WTC11 (cell line): Measurements from ENCODE around the gene FAM20A.
"Not testable (repeated sequence)": the region's sequence is repeated elsewhere in the genome, so short reads cannot be mapped to it uniquely, and the experiment has no call there.

Source experiments
- CREM ChIP-seq: sonication (generic); formaldehyde crosslinking; IDR thresholded peaks from 2 replicates; pipeline ENCODE4 v1.8.1; 2022; ENCODE audit warnings: mild to moderate bottlenecking, missing genetic modification reagents, moderate library complexity
- CTCF ChIP-seq: fragments of 200-600 bp; IDR thresholded peaks from 2 replicates; pipeline ENCODE4 v1.8.0; 2022; ENCODE audit warnings: antibody characterized with exemption
- E2F4 ChIP-seq: sonication (generic); formaldehyde crosslinking; IDR thresholded peaks from 2 replicates; pipeline ENCODE4 v1.8.1; 2022; ENCODE audit warnings: low read depth, mild to moderate bottlenecking, moderate library complexity, missing genetic modification reagents, borderline replicate concordance
- ETV6 ChIP-seq: sonication (generic); formaldehyde crosslinking; IDR thresholded peaks from 2 replicates; pipeline ENCODE4 v1.8.1; 2022; ENCODE audit warnings: mild to moderate bottlenecking, missing genetic modification reagents
- FOXP1 ChIP-seq: sonication (generic); formaldehyde crosslinking; IDR thresholded peaks from 2 replicates; pipeline ENCODE4 v1.8.0; 2022; ENCODE audit warnings: missing genetic modification reagents, mild to moderate bottlenecking, moderate library complexity, borderline replicate concordance
- GABPB1 ChIP-seq: sonication (generic); formaldehyde crosslinking; IDR thresholded peaks from 2 replicates; pipeline ENCODE4 v1.8.1; 2023; ENCODE audit warnings: mild to moderate bottlenecking, missing genetic modification reagents
- NFE2L1 ChIP-seq: sonication (generic); formaldehyde crosslinking; IDR thresholded peaks from 2 replicates; pipeline ENCODE4 v1.8.1; 2023; ENCODE audit warnings: missing genetic modification reagents
- NR2C2 ChIP-seq: sonication (generic); formaldehyde crosslinking; IDR thresholded peaks from 2 replicates; pipeline ENCODE4 v1.8.0; 2022; ENCODE audit warnings: mild to moderate bottlenecking, missing genetic modification reagents
- ZNF138 ChIP-seq: sonication (generic); formaldehyde crosslinking; conservative IDR thresholded peaks from 2 replicates; pipeline ENCODE4 v1.8.1; 2022; ENCODE audit warnings: mild to moderate bottlenecking, moderate library complexity, missing genetic modification reagents
- ZNF232 ChIP-seq: sonication (generic); formaldehyde crosslinking; IDR thresholded peaks from 2 replicates; pipeline ENCODE4 v1.8.0; 2022; ENCODE audit warnings: mild to moderate bottlenecking, missing genetic modification reagents
- ZNF317 ChIP-seq: sonication (generic); formaldehyde crosslinking; IDR thresholded peaks from 2 replicates; pipeline ENCODE4 v1.8.1; 2023; ENCODE audit warnings: low read depth, mild to moderate bottlenecking, moderate library complexity, missing genetic modification reagents, borderline replicate concordance
- ZNF512 ChIP-seq: sonication (generic); formaldehyde crosslinking; IDR thresholded peaks from 2 replicates; pipeline ENCODE4 v1.8.1; 2022; ENCODE audit warnings: missing genetic modification reagents, borderline replicate concordance
- ZNF532 ChIP-seq: fragments of 250-450 bp; sonication (Bioruptor Pico); IDR thresholded peaks from 2 replicates; pipeline ENCODE4 v1.9.0; 2021; ENCODE audit warnings: mild to moderate bottlenecking, borderline replicate concordance

GRCh38 chr17:68517605-68518004 is 83.6 kb downstream of the FAM20A start:
- not testable (repeated sequence) for TF ChIP-seq NR2C2 (CRISPR knock-in tag); ZNF512 (CRISPR knock-in tag); FOXP1 (CRISPR knock-in tag); ZNF138 (CRISPR knock-in tag); CTCF; ETV6 (CRISPR knock-in tag); ZNF317 (CRISPR knock-in tag); ZNF532 (CRISPR knock-in tag); CREM (CRISPR knock-in tag); GABPB1 (CRISPR knock-in tag); ZNF232 (CRISPR knock-in tag); E2F4 (CRISPR knock-in tag); NFE2L1
